ACC112 (cell line): ENCODE data around the gene NCR1.
"Not testable (repeated sequence)": the region's sequence is repeated elsewhere in the genome, so short reads cannot be mapped to it uniquely, and the experiment has no call there.

ENCODE experiments used
- H2AFZ ChIP-seq: fragments of 200-600 bp; sonication (generic); one replicate; pipeline ENCODE4 v1.6.0; 2017; ENCODE audit warnings: antibody characterized with exemption, low read length; ENCODE audit not compliant: unreplicated experiment
- H3K27ac ChIP-seq: fragments of 200-600 bp; sonication (generic); 2 replicates; pipeline ENCODE4 v1.5.1; 2014; ENCODE audit warnings: low read depth, mild to moderate bottlenecking, antibody characterized with exemption, low read length, moderate library complexity
- H3K27me3 ChIP-seq: fragments of 200-600 bp; sonication (generic); 2 replicates; pipeline ENCODE4 v1.6.1; 2014; ENCODE audit warnings: mild to moderate bottlenecking, antibody characterized with exemption, low read length, moderate library complexity, mixed read lengths; ENCODE audit not compliant: insufficient read depth
- H3K36me3 ChIP-seq: fragments of 200-600 bp; sonication (generic); 2 replicates; pipeline ENCODE4 v1.6.1; 2016; ENCODE audit warnings: mild to moderate bottlenecking, antibody characterized with exemption, low read length, moderate library complexity, mixed read lengths; ENCODE audit not compliant: insufficient read depth
- H3K4me1 ChIP-seq: fragments of 200-600 bp; sonication (generic); one replicate; pipeline ENCODE4 v1.6.1; 2016; ENCODE audit warnings: low read length, mixed read lengths; ENCODE audit not compliant: insufficient read depth, unreplicated experiment, control insufficient read depth
- H3K4me3 ChIP-seq: fragments of 200-600 bp; sonication (generic); 2 replicates; pipeline ENCODE4 v1.5.1; 2014; ENCODE audit warnings: mild to moderate bottlenecking, low read depth, low read length
- H3K79me2 ChIP-seq: fragments of 200-600 bp; sonication (generic); one replicate; pipeline ENCODE4 v1.6.0; 2016; ENCODE audit warnings: low read length; ENCODE audit not compliant: control insufficient read depth, unreplicated experiment, insufficient read depth

Gene NCR1

DNA sequence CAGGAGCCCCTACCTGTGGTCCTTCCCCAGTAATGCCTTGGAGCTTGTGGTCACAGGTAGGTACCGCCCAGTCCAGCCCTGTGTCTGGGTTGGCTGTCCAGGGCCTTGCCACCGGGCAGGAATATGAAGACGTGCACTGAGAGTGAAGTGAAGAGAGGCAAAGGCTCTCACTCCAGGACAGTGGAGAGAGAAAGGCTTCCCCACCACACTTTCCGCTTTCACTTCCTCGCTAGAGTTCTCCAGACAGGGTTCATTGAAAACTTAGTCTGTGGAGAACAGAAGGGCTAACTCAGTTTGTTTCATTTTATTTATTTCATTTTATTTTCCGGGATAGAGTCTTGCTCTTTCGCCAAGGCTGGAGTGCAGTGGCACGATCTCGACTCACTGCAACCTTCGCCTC lies 17.7 kb upstream of the NCR1 start:
- Histone ChIP-seq H3K27ac (no peak overlapping the region), H3K27me3 (no peaks in the 10 kb centered on the region), H2AFZ (no peak overlapping the region), H3K79me2 (no peaks in the 10 kb centered on the region), H3K36me3 (no peaks in the 10 kb centered on the region), H3K4me3 (no peak overlapping the region), H3K4me1 (no peaks in the 10 kb centered on the region)

GRCh38 chr19:54889566-54889965 lies 16.4 kb upstream of the NCR1 start:
- H3K79me2 ChIP-seq: no peaks in the 10 kb centered on the region
- no peaks in the 10 kb centered on the region for H3K36me3 ChIP-seq
- no peak overlapping the region for H2AFZ ChIP-seq
- H3K27ac ChIP-seq: no peak overlapping the region
- H3K4me1 ChIP-seq: no peaks in the 10 kb centered on the region
- no peaks in the 10 kb centered on the region for H3K27me3 ChIP-seq
- H3K4me3 ChIP-seq: no peak overlapping the region

DNA sequence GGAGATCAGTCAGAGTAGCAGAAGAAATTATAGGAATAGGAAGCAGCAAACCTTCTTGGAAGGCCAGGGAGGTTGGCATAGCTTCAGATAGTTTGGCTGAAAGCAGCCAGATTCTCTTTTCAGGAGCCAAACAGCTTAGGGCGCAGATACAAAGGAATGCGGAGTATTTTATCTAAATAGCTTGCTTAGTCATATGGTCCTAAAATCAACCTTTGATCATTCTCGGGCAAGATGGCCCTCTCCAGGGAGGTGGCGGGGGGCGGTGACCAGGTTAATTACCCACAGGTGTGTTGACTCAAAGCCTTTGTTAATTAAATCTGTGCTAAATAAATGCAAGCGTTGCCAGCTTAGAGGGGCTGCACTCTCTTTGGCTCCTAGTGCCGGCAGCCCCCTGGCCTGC lies 12.5 kb upstream of the NCR1 start:
- Histone ChIP-seq H3K27me3 (no peaks in the 10 kb centered on the region), H2AFZ (no peak overlapping the region), H3K4me1 (no peaks in the 10 kb centered on the region), H3K36me3 (no peaks in the 10 kb centered on the region), H3K79me2 (no peaks in the 10 kb centered on the region), H3K4me3 (no peak overlapping the region), H3K27ac (no peak overlapping the region)

- H2AFZ ChIP-seq, H3K27me3 ChIP-seq, H3K79me2 ChIP-seq, H3K4me1 ChIP-seq, H3K36me3 ChIP-seq, H3K27ac ChIP-seq, H3K4me3 ChIP-seq: not testable (repeated sequence)
These were observed 11.8 kb upstream of the NCR1 start for GRCh38 chr19:54894106-54894505.

GRCh38 chr19:54896036-54896435 lies 9.9 kb upstream of the NCR1 start:
- Histone ChIP-seq H3K27me3 (no peaks in the 10 kb centered on the region), H3K4me3 (no peak overlapping the region), H2AFZ (no peak overlapping the region), H3K36me3 (no peaks in the 10 kb centered on the region), H3K4me1 (no peaks in the 10 kb centered on the region), H3K27ac (no peak overlapping the region), H3K79me2 (no peaks in the 10 kb centered on the region)

DNA sequence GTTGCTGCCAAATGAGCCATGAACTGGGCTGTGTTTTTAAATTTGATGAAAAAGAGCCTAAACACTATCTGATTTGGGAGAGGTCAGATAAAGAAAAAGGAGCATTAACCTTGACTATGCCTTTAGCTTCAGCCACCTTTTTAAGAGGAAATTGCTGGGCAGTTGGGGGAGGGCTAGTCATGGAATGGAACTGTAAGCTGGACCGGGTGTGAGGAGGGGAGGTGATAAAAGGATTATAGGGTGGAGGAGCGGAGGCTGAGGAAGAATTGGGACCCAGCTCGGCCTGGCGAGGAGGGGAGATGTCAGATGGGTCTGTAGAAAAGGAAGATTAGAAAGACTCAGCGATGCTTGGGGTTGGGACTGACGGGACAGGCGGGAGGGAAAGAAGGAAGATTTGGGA lies 7.3 kb upstream of the NCR1 start:
- not testable (repeated sequence) for H3K79me2 ChIP-seq, H3K4me3 ChIP-seq, H3K36me3 ChIP-seq, H3K27ac ChIP-seq, H2AFZ ChIP-seq, H3K4me1 ChIP-seq, H3K27me3 ChIP-seq

DNA sequence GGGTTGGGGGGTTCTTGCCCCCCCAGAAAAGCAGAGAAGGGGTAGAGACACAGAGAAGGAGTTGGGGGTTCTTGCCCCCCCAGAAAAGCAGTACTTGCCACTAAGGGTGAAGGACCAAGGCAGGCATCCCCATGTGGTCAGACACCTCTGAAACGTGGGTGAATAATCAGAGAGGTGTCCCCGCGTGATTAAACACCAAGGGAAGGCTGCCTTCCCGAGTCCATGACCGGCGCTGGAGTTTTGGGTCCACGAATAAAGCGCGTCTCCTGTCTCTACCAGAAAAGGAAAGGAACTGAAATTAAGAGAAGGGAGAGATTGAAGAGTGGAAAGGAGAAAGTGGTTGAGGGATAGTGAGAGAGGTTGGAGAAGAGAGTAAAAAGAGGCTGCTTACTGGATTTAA lies 6.3 kb upstream of the NCR1 start:
- H3K4me1 ChIP-seq, H3K4me3 ChIP-seq, H3K36me3 ChIP-seq, H3K27me3 ChIP-seq, H3K79me2 ChIP-seq, H3K27ac ChIP-seq, H2AFZ ChIP-seq: not testable (repeated sequence)

DNA sequence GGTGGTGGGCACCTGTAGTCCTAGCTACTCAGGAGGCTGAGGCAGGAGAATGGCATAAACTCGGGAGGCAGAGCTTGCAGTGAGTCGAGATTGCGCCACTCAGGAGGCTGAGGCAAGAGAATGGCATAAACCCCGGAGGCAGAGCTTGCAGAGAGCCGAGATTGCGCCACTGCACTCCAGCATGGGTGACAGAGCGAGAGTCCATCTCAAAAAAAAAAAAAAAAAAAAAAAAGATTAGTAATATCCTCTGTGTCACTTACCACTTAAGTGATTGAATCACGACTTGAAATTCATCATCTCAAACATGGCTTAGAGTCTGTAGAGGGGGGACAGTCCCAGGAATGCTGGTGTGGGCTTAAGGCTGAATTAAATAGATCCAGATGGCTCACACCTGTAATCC lies 4.8 kb upstream of the NCR1 start:
- H3K36me3 ChIP-seq, H3K27me3 ChIP-seq, H3K79me2 ChIP-seq, H2AFZ ChIP-seq, H3K4me3 ChIP-seq, H3K4me1 ChIP-seq, H3K27ac ChIP-seq: not testable (repeated sequence)

GRCh38 chr19:54902061-54902460 lies 3.9 kb upstream of the NCR1 start:
- H3K36me3 ChIP-seq: no peaks in the 10 kb centered on the region
- H3K4me3 ChIP-seq: no peak overlapping the region
- no peaks in the 10 kb centered on the region for H3K79me2 ChIP-seq
- no peaks in the 10 kb centered on the region for H3K4me1 ChIP-seq
- H3K27ac ChIP-seq: no peak overlapping the region
- no peaks in the 10 kb centered on the region for H3K27me3 ChIP-seq
- no peak overlapping the region for H2AFZ ChIP-seq

GRCh38 chr19:54903303-54903702 lies 2.6 kb upstream of the NCR1 start:
- Histone ChIP-seq H3K27ac (no peak overlapping the region), H3K27me3 (no peaks in the 10 kb centered on the region), H3K79me2 (no peaks in the 10 kb centered on the region), H2AFZ (no peak overlapping the region), H3K4me3 (no peak overlapping the region), H3K36me3 (no peaks in the 10 kb centered on the region), H3K4me1 (no peaks in the 10 kb centered on the region)

DNA sequence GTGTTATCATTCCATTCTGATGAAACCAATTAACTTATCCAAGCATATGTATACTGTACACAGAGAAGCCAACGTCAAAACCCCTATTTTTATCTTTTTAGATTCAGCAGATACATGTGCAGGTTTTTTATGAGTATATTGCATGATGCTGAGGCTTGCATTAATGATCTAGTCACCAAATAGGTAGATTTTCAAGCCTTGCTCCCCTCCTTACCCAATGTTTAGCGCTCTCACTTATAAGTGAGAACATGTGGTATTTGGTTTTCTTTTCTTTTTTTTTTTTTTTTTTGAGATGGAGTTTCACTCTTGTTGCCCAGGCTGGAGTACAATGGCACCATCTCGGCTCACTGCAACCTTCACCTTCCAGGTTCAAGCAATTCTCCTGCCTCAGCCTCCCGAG lies 1.7 kb upstream of the NCR1 start:
- not testable (repeated sequence) for H3K79me2 ChIP-seq, H3K4me1 ChIP-seq, H2AFZ ChIP-seq, H3K4me3 ChIP-seq, H3K36me3 ChIP-seq, H3K27me3 ChIP-seq, H3K27ac ChIP-seq

DNA sequence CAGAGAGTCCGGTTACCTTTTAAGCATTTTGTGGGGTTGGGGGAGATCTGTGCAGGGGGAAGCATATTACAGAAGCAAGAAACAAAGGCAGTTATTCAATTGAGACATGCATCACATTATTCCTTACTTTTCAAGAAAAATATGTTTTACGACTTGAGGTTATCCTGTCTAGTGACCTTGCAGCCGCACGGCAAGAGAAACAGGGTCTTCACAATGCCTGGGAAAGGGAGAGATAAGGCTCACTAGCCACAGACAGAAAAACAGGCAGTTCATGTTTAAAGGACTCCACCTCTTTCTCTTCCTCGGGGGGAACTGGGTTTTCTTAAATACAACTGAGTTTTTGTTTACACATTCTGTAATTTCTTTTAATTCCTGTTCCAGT lies 536 bp upstream of the NCR1 start:
- Histone ChIP-seq H3K36me3 (no peaks in the 10 kb centered on the region), H2AFZ (no peak overlapping the region), H3K4me1 (no peaks in the 10 kb centered on the region), H3K4me3 (no peak overlapping the region), H3K27me3 (no peaks in the 10 kb centered on the region), H3K79me2 (no peaks in the 10 kb centered on the region), H3K27ac (no peak overlapping the region)
